C4-2B (cell line): ENCODE measurements around the gene IFRD1.
"Not testable (repeated sequence)": the region's sequence is repeated elsewhere in the genome, so short reads cannot be mapped to it uniquely, and the experiment has no call there.

ENCODE experiments used
- H3K27ac ChIP-seq: fragments of 450-650 bp; 2 replicates; pipeline ENCODE4 v1.5.1; 2017
- ZFX ChIP-seq: fragments of 450-650 bp; IDR thresholded peaks from 2 replicates; pipeline ENCODE4 v1.6.1; 2017
- TF ChIP-seq, protein P1 (sequence below): fragments of 450-650 bp; conservative IDR thresholded peaks from 2 replicates; pipeline ENCODE4 v1.5.1; 2017; ENCODE audit warnings: mild to moderate bottlenecking

Gene IFRD1

DNA sequence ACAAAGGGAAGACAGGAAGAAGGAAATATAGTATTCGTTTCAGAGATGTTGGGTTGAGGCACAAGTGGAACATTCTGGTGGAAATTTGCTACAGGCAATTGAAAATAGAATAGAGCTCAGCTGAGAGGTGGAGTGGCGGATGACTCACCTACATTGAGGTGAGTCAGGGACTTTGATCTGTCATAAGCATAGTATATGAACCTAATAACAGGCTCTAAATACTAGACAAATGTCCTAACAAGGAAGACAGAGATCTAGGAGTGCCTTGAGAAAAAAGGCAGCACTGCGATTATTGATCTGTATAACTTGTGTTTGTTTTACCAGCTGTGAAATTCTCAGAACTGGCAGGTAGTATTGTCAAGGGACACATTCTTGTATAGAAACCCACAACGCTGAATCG is 907 bp upstream of the IFRD1 start:
- peak overlapping the region; percentile 87 for H3K27ac ChIP-seq
- no peak for TF ChIP-seq ZFX
- TF ChIP-seq, protein P1, sequence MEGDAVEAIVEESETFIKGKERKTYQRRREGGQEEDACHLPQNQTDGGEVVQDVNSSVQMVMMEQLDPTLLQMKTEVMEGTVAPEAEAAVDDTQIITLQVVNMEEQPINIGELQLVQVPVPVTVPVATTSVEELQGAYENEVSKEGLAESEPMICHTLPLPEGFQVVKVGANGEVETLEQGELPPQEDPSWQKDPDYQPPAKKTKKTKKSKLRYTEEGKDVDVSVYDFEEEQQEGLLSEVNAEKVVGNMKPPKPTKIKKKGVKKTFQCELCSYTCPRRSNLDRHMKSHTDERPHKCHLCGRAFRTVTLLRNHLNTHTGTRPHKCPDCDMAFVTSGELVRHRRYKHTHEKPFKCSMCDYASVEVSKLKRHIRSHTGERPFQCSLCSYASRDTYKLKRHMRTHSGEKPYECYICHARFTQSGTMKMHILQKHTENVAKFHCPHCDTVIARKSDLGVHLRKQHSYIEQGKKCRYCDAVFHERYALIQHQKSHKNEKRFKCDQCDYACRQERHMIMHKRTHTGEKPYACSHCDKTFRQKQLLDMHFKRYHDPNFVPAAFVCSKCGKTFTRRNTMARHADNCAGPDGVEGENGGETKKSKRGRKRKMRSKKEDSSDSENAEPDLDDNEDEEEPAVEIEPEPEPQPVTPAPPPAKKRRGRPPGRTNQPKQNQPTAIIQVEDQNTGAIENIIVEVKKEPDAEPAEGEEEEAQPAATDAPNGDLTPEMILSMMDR = no peak

DNA sequence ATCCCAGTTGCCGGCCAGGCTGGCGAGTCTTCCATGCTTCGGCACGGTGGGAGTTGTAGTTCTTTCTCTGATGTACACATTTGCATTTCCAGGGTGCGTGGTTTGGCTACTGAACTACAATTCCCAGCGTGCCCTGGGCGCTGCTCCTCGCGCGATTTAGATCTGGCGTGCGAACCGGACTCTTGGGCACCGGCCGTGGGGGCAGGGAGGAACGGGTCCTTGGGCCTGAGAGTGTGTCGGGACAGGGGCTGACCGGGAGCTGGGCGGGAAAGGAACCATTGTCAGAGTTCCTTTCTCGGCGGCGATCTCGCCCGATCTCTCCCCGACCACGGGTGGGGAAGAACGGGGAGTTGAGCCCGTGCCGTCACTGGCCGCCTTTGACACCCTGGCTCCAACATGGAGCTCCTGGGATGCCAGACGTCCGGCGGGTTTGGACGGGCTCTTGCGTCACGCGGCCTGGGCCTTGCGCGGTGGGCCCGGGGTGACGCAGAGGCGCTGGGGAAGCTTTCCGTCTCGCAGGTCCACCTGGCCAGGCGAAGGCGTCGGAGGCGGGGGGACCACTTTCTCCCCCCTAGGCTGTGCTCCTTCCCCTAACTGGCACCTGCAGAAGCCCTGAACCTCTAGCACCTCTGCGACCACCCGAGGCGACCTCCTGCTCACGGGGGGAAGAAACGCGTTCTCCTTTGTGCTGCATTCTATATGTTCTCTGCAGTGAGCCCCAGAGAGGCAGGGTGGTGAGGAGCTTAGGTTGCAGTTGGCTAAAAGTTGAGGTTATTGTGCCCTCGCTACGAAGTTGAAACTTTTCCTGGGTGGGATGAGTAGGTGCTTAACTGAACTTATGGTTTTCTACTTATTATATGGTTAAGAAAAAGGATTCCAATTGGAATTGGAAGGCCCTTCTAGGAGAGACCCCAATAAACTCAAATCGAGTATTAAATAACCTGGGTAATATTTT is 824 bp downstream of the IFRD1 start:
- TF ChIP-seq ZFX = peak; percentile 70
- TF ChIP-seq, protein P1 = no peak
- peak overlapping the region; percentile 87 for H3K27ac ChIP-seq

DNA sequence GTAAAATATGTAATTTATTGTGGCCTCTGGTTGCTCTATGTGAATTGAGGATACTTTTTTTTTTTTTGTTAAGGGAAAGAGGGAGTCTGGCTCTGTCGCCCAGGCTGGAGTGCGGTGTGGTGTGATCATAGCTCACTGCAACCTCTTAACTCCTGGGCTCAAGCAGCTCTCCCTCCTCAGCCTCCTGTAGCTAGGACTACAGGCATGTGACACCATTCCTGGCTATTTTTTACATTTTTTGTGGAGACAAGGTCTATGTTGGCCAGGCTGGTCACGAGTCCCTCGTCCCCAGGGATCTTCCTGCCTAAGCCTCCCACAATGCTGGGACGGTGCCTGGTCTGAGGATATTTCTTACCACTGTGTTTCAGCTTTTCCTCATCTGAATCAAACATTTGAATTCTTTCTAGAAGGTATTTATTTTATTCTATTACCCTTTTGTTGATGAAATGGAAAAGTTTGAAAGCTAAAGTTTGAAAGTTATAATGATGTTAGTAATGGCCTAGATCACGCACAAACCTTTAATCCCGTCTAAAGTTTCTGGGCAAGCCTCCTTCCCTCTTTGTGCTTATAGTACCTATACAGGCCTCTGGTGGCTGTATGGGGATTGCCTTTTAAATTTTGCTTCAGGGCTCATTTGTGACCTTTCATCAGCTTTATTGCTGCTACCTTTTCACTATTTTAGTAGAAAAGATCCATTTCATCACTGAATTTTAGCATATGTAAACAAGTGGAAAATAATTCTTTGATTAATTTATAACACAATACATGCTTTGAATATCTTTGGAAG is 2.0 kb downstream of the IFRD1 start:
- TF ChIP-seq ZFX = no peak
- TF ChIP-seq, protein P1 = peak; percentile 34
- H3K27ac ChIP-seq = no peak overlapping the region

DNA sequence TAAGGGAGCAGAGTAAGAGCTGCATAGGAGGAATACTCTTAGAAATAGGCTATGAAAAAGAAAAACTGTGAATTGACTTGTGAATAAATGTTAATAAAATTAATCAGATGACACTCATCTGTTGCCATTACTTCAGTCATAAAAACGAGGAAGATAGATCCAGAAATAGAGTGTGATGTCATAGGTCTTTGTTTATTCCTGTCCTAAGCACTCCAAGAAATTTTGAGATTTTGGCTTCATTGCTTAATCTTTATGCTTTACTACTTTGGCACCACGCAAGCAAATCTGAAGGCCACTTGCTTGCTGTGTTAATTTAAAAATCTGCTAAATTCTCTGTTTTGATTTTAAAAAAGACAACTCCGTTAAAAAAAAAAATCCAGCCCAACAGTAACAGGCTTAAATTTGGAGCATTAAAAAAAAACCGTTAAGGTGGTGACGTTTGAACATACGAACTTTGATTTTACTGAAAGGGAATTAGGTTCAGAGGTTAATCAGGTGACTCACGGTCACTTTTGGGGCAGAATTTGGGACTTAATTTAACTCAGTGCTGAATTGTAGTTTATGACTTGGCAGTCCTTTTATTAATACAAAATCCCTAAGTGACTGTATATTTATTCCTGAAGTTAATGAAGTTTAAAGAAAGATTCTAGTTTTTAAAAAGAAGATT is 3.4 kb downstream of the IFRD1 start:
- H3K27ac ChIP-seq = no peak overlapping the region

DNA sequence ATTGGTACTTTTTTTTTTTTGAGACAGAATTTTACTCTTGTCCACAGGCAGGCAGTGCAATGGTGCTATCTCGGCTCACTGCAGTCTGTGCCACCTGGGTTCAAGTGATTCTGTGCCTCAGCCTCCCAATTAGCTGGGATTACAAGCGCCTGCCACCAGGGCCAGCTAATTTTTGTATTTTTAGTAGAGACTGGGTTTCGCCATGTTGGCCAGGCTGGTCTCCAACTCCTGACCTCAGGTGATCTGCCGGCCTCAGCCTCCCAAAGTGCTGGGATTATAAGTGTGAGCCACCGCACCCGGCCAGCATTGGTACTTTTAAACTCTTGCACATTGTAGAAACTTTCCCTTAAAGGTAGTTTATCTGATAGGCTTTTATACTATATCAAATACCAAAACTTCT is 3.9 kb downstream of the IFRD1 start:
- H3K27ac ChIP-seq = not testable (repeated sequence)

More for the DNA sequence above, 3.4 kb downstream of the IFRD1 start:
- TF ChIP-seq, protein P1 = no peak
- TF ChIP-seq ZFX = no peak

DNA sequence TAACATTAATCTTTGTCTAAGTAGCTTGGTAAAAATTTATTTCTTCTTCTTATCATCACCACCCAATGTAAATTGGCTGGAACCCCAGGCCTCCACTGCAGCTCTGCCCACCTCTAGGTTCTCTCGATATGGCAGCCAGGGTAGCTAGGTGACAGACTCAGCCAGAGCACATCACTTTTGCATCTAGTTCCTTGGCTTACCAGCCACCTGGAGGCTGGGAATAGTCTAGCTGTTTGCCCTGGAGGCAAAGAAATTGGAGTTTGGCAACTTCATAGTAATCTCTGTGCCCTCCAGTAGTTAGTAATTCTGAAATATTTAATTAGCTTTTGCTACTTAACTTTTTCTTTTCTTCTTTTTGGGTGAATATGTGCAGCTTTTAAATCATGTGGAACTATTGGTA is 9.4 kb downstream of the IFRD1 start:
- no peak for TF ChIP-seq ZFX
- TF ChIP-seq, protein P1 = no peak
- H3K27ac ChIP-seq = no peak overlapping the region

DNA sequence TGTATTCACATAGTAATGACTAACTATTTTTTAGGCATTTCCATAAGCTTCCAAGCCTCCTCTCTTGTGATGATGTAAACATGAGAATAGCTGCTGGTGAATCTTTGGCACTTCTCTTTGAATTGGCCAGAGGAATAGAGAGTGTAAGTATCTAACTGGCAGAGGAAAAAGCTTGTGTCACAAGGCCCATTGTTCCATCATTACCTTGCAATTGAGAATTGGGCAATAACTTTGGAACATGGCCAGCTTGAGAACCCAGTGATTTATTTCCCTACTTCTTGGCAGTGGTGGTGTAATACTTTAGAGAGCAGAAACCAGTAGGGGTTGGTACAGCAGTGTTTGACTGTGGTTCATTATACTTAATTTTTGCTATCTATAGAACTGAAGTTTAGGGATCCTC is 12.0 kb downstream of the IFRD1 start:
- TF ChIP-seq ZFX = no peak
- TF ChIP-seq, protein P1 = no peak
- no peak overlapping the region for H3K27ac ChIP-seq
